ENCODE results near the gene RAP1GAP2. TPM values are rescaled to one million over a fixed set of nuclear protein-coding genes. Genes with fewer than 3 reads are reported as not detected.

Gene RAP1GAP2
- total and polyA plus RNA-seq, 2 of the 8 experiments (the other 6 are each of a cell fraction or from before 2014, with no cell fraction given): 24.0 to 63.8 TPM

GRCh38 chr17:3048727-3049471 lies 252.7 kb downstream of the RAP1GAP2 start (continued):
- TF ChIP-seq CHD2 (IDR thresholded peaks at IDR 0.05; ENCODE audit: low read length): peak; percentile 87; the same call in 1 of the 2 replicates
- TF ChIP-seq SP2 (IDR thresholded peaks at IDR 0.05; ENCODE audit: low read length): peak; percentile 75
- TF ChIP-seq CREB1 (IDR thresholded peaks at IDR 0.05): peak; percentile 60; the same call in 1 of the 2 replicates
- peak; percentile 69; the same call in 1 of the 2 replicates for TF ChIP-seq TEAD4 (IDR thresholded peaks at IDR 0.05; ENCODE audit: low read depth, low read length)
- peak; percentile 96 to 99 for TF ChIP-seq RAD21 (IDR thresholded peaks at IDR 0.05 in 1 of 2, conservative IDR thresholded peaks at IDR 0.05 in 1 of 2; ENCODE audit: low read depth in 2 of 2, low read length in 2 of 2)
- no peak for TF ChIP-seq KDM5A (IDR thresholded peaks at IDR 0.05; ENCODE audit: low read length)
- no peak for TF ChIP-seq FOSL1 (IDR thresholded peaks at IDR 0.05; ENCODE audit: insufficient read depth, low read depth, low read length)
- peak; percentile 77 for TF ChIP-seq PHF8 (conservative IDR thresholded peaks at IDR 0.05; ENCODE audit: low read depth, low read length)
- no peak for TF ChIP-seq NANOG (IDR thresholded peaks at IDR 0.05; ENCODE audit: insufficient read depth, low read depth, low read length, poor library complexity, severe bottlenecking)
- 0 out of 4 replicates have a peak, but pooled peaks of 1 of the 2 experiments have one; percentile 7 for TF ChIP-seq HDAC2 (IDR thresholded peaks at IDR 0.05; ENCODE audit: borderline replicate concordance in 1 of 2, low read depth in 2 of 2, low read length in 2 of 2)
- TF ChIP-seq TCF12 (IDR thresholded peaks at IDR 0.05; ENCODE audit: low read depth, low read length): no peak
- TF ChIP-seq ZNF274 (IDR thresholded peaks at IDR 0.05; ENCODE audit: borderline replicate concordance, extremely low read depth, low read length): no peak
- TF ChIP-seq ATF2 (IDR thresholded peaks at IDR 0.05; ENCODE audit: low read length): no peak
- peak; percentile 17; the same call in 1 of the 2 replicates for TF ChIP-seq TBP (IDR thresholded peaks at IDR 0.05; ENCODE audit: low read depth, low read length)
- no peak for TF ChIP-seq BCL11A (IDR thresholded peaks at IDR 0.05; ENCODE audit: low read depth in 2 of 2, low read length in 2 of 2)
- peak; percentile 38 for TF ChIP-seq ASH2L (IDR thresholded peaks at IDR 0.05; ENCODE audit: low read length)
- TF ChIP-seq RFX5 (IDR thresholded peaks at IDR 0.05; ENCODE audit: borderline replicate concordance, low read depth, low read length): no peak
- TF ChIP-seq YY1 (IDR thresholded peaks at IDR 0.05; ENCODE audit: low read depth, low read length): peak; percentile 86
- no peak for TF ChIP-seq ATF3 (IDR thresholded peaks at IDR 0.05; ENCODE audit: insufficient read depth, low read depth, low read length)
- TF ChIP-seq SRF (IDR thresholded peaks at IDR 0.05; ENCODE audit: low read depth, low read length): no peak
- peak; percentile 96 for TF ChIP-seq SP1 (IDR thresholded peaks at IDR 0.05; ENCODE audit: low read depth, low read length)
- no peak for TF ChIP-seq SIRT6 (IDR thresholded peaks at IDR 0.05; ENCODE audit: low read length)
- TF ChIP-seq POLR2AphosphoS5 (IDR thresholded peaks at IDR 0.05; ENCODE audit: low read depth, low read length): peak; percentile 28; the same call in 1 of the 2 replicates
